Neuronal stem cell (in vitro differentiated cells): ENCODE results near the gene VPS35L.

Experiments
- DNase-seq: peaks from one replicate; pipeline ENCODE4 v3.0.0-alpha.2; 2013; ENCODE audit warnings: low spot score
- H2AFZ ChIP-seq: one replicate; pipeline ENCODE4 v1.6.1; 2013; ENCODE audit warnings: mild to moderate bottlenecking, low read length, inconsistent platforms
- H2AK5ac ChIP-seq: 2 replicates; pipeline ENCODE4 v1.6.1; 2013; ENCODE audit warnings: low read depth, mild to moderate bottlenecking, inconsistent platforms, low read length, moderate library complexity, mixed read lengths
- H2BK120ac ChIP-seq: 2 replicates; pipeline ENCODE4 v1.6.1; 2013; ENCODE audit warnings: low read depth, mild to moderate bottlenecking, inconsistent platforms, low read length, moderate library complexity, mixed read lengths
- H2BK12ac ChIP-seq: one replicate; pipeline ENCODE4 v1.6.1; 2013; ENCODE audit warnings: low read length, inconsistent platforms
- H2BK15ac ChIP-seq: 2 replicates; pipeline ENCODE4 v1.6.1; 2013; ENCODE audit warnings: mild to moderate bottlenecking, low read length, inconsistent platforms, mixed read lengths
- H2BK5ac ChIP-seq: one replicate; pipeline ENCODE4 v1.6.1; 2013; ENCODE audit warnings: inconsistent platforms, mild to moderate bottlenecking, low read length, moderate library complexity
- H3K14ac ChIP-seq: one replicate; pipeline ENCODE4 v1.6.1; 2013; ENCODE audit warnings: low read length, inconsistent platforms
- H3K18ac ChIP-seq: 2 replicates; pipeline ENCODE4 v1.6.1; 2013; ENCODE audit warnings: low read length, inconsistent platforms
- H3K23ac ChIP-seq: 2 replicates; pipeline ENCODE4 v1.6.1; 2013; ENCODE audit warnings: low read depth, mild to moderate bottlenecking, mixed read lengths, low read length, inconsistent platforms; ENCODE audit not compliant: poor library complexity
- H3K27ac ChIP-seq: replicated peaks from 3 replicates; pipeline ENCODE4 v1.5.1; 2013; ENCODE audit warnings: low read length, inconsistent platforms
- H3K27me3 ChIP-seq, 3 experiments: 2 replicates each; pipeline ENCODE4 v1.6.1; 2013; ENCODE audit warnings: low read length in 3 of 3, mild to moderate bottlenecking in 2 of 3, inconsistent platforms in 1 of 3, low read depth in 1 of 3, mixed read lengths in 1 of 3, moderate library complexity in 1 of 3; ENCODE audit not compliant: control insufficient read depth in 3 of 3, insufficient read depth in 3 of 3
- H3K36me3 ChIP-seq, 2 donors: replicated peaks in 1 of 2; 2 replicates each; pipeline ENCODE4 v1.6.1; 2013; ENCODE audit warnings: low read length in 2 of 2; ENCODE audit not compliant: control insufficient read depth in 2 of 2, insufficient read depth in 2 of 2
- H3K4ac ChIP-seq: 2 replicates; pipeline ENCODE4 v1.6.1; 2013; ENCODE audit warnings: inconsistent platforms, mild to moderate bottlenecking, low read length, moderate library complexity
- H3K4me1 ChIP-seq, 2 donors: 1 replicate in 1 of 2; 2 replicates in 1 of 2; pipeline ENCODE4 v1.6.1; 2013; ENCODE audit warnings: low read length in 2 of 2, low read depth in 1 of 2; ENCODE audit not compliant: control insufficient read depth in 2 of 2, insufficient read depth in 1 of 2
- H3K4me2 ChIP-seq: one replicate; pipeline ENCODE4 v1.6.1; 2013; ENCODE audit warnings: mild to moderate bottlenecking, low read length, inconsistent platforms; ENCODE audit not compliant: insufficient read depth, poor library complexity, severe bottlenecking
- H3K4me3 ChIP-seq, 2 donors: 2 replicates each; pipeline ENCODE4 v1.5.1; 2013; ENCODE audit warnings: low read length in 2 of 2, mild to moderate bottlenecking in 2 of 2, inconsistent platforms in 1 of 2, moderate library complexity in 1 of 2
- H3K79me1 ChIP-seq: one replicate; pipeline ENCODE4 v1.6.1; 2013; ENCODE audit warnings: low read depth, mild to moderate bottlenecking, inconsistent platforms, low read length, moderate library complexity
- H3K9ac ChIP-seq: one replicate; pipeline ENCODE4 v1.6.1; 2013; ENCODE audit warnings: mild to moderate bottlenecking, low read depth, low read length, inconsistent platforms; ENCODE audit not compliant: poor library complexity
- H3K9me3 ChIP-seq, 2 donors: replicated peaks in 1 of 2; 2 replicates each; pipeline versions ENCODE3 to v1.6.1; 2013; ENCODE audit warnings: low read length in 2 of 2, mild to moderate bottlenecking in 2 of 2, inconsistent platforms in 1 of 2, low read depth in 1 of 2, mixed read lengths in 1 of 2, moderate library complexity in 1 of 2; ENCODE audit not compliant: control insufficient read depth in 2 of 2, insufficient read depth in 1 of 2
- H4K8ac ChIP-seq: one replicate; pipeline ENCODE4 v1.6.1; 2013; ENCODE audit warnings: low read depth, mild to moderate bottlenecking, inconsistent platforms, low read length, moderate library complexity
- H4K91ac ChIP-seq: one replicate; pipeline ENCODE4 v1.6.1; 2013; ENCODE audit warnings: low read length, low read depth, mild to moderate bottlenecking, inconsistent platforms; ENCODE audit not compliant: poor library complexity
- WGBS, 2 donors: extraction: QIAGEN DNeasy Blood & Tissue Kit; methylation state at CpG; one replicate each; pipeline ENCODE4 v1.1.7; 2013; ENCODE audit warnings: missing lambda C conversion rate in 2 of 2, mixed read lengths in 1 of 2; ENCODE audit not compliant: insufficient read length in 2 of 2, insufficient replicate concordance in 1 of 2; ENCODE audit errors: extremely low coverage in 2 of 2; 5-methylcytosine and 5-hydroxymethylcytosine counted together

Gene VPS35L

DNA sequence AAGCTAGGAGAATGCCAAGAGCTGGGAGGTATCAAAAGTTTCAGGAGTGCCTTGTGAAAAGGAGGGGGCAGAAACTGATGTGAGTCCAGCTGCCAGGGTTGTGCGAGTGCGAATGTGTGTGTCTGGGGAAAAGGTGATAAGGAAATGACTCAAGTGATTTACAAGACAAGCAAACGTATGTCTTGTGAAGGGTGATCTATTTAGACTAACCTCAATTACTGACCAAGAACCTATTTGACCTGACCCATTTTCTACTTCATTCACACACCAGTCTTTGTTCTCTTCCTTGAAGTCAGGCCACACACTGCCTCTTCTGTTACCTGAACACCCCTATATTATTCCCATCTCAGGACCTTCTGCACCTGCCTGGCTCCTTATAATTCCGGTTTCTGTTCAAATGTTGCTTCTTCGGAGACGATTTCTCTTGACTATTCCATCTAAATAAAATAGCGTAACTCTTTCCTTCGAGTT, 34.6 kb upstream of the VPS35L start:
- no peak overlapping the region for H2BK5ac ChIP-seq
- H3K4me2 ChIP-seq, result peak overlapping the region; percentile 60
- WGBS, 2 donors, result no CpG with 5 or more reads among the region's 8 CpGs
- no peak overlapping the region for H2AK5ac ChIP-seq
- H3K4me3 ChIP-seq, result peak overlapping the region; percentile 94 to 95
- no peak overlapping the region for H2BK12ac ChIP-seq
- no peak overlapping the region for H3K4ac ChIP-seq
- H3K23ac ChIP-seq, result no peak overlapping the region
- no peak overlapping the region for H3K9ac ChIP-seq
- no peak overlapping the region for H3K14ac ChIP-seq
- no peaks in the 10 kb centered on the region for H3K27me3 ChIP-seq
- DNase-seq, result no peak
- no peak overlapping the region for H4K91ac ChIP-seq
- H3K9me3 ChIP-seq, result no peaks in the 10 kb centered on the region
- H2AFZ ChIP-seq, result peak overlapping the region; percentile 89
- no peak overlapping the region for H3K18ac ChIP-seq
- H3K27ac ChIP-seq, result no peak overlapping the region
- H3K36me3 ChIP-seq, result peaks cover 3 to 37% of the 10 kb centered on the region in 2 donors
- no peak overlapping the region for H2BK120ac ChIP-seq
- peaks cover 8 to 11% of the 10 kb centered on the region in 2 donors for H3K4me1 ChIP-seq
- H2BK15ac ChIP-seq, result no peak overlapping the region
- H3K79me1 ChIP-seq, result peaks cover 4% of the 10 kb centered on the region
- no peak overlapping the region for H4K8ac ChIP-seq

DNA sequence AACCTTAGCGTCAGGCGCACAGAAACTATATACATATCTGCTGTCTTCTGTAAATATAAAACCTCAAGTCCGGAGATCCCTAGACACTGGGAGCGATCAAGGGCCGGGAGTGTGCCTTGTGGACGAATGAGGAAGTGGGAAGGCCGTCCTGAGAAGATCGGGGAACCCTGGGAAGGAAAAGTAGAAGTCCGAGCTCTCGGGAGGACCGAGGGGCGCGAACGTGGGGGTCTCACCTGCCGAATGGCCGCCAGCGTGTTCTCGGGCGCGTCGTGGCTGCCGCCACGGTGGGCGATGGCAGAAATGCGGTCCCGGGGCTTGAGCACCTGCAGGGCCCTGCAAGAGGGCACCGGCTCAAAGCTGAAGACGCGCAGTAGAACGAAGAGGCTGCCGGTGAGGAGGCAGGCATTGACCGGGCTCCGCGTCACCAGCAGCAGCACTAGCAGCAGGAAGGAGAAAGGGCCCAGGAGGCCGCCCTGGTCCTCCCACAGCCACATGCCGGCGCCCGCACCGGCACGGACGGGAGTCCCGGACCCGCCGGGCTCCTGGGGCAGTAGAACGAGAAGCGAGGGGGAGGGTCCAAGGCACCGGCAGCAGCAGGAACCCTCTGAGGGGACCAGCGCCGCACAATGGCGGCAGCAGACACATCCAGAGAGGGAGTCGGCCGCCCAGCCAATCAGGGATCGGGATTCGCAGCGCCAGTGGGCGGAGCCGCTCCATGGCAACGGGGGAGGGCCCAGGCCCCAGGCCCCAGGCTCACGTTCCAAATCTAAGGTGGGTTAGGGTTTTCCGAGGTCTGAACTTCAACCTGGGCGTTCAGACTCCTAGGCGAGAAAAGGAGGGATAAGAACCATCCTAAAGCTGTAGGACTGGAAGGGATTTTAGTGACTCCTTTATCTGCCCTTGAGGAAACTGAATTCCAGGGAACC, 33.8 kb upstream of the VPS35L start, which contains the start of gene GDE1:
TSS of gene GDE1 (minus strand) at position 628 of the 926 bp plus-strand sequence. CDS start at position 494, 134 bp downstream.
- peak within 1 kb of the TSS; percentile 63 for H3K4me2 ChIP-seq
- peaks cover 4% of the 10 kb centered on the region for H3K79me1 ChIP-seq
- H3K4me1 ChIP-seq, result peaks cover 8 to 12% of the 10 kb centered on the region in 2 donors
- H3K23ac ChIP-seq, result peak within 1 kb of the TSS; percentile 87
- H3K27me3 ChIP-seq, result no peaks in the 10 kb centered on the region
- peak within 1 kb of the TSS; percentile 89 for H2AFZ ChIP-seq
- peaks cover 2 to 32% of the 10 kb centered on the region in 2 donors for H3K36me3 ChIP-seq
- peak; percentile 89 for DNase-seq
- H2BK5ac ChIP-seq, result peak within 1 kb of the TSS; percentile 92
- no peak within 1 kb of the TSS for H4K8ac ChIP-seq
- H3K9me3 ChIP-seq, result no peaks in the 10 kb centered on the region
- peak within 1 kb of the TSS; percentile 94 to 95 for H3K4me3 ChIP-seq
- H2AK5ac ChIP-seq, result no peak within 1 kb of the TSS
- peak within 1 kb of the TSS; percentile 97 for H3K18ac ChIP-seq
- H3K14ac ChIP-seq, result no peak within 1 kb of the TSS
- H4K91ac ChIP-seq, result no peak within 1 kb of the TSS
- no CpG with 5 or more reads among the region's 62 CpGs for WGBS, 2 donors
- H2BK12ac ChIP-seq, result no peak within 1 kb of the TSS
- H3K27ac ChIP-seq, result peak within 1 kb of the TSS; percentile 60
- no peak within 1 kb of the TSS for H2BK120ac ChIP-seq
- peak within 1 kb of the TSS; percentile 90 for H3K9ac ChIP-seq
- no peak within 1 kb of the TSS for H3K4ac ChIP-seq
- H2BK15ac ChIP-seq, result peak within 1 kb of the TSS; percentile 15

DNA sequence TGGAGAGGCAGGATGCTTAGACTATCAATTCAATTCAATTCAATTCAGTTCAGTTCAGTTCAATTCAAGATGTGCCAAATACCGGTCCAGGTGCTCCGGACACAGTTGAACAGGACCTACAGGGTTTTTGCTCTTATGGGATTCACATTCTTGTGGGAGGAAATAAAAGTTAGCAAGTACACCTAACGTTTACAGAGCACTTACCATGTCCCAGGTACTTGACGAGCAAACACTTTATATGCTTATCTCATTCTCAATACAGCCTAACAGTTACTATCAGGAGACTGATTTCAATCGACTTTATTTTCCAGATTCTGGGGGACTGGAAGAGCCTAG, 33.1 kb upstream of the VPS35L start:
- no peak overlapping the region for H2AK5ac ChIP-seq
- H2BK5ac ChIP-seq, result no peak overlapping the region
- no peaks in the 10 kb centered on the region for H3K9me3 ChIP-seq
- H2BK120ac ChIP-seq, result no peak overlapping the region
- peak overlapping the region in 1 of 2 donors; percentile 94 for H3K4me3 ChIP-seq
- peak overlapping the region; percentile 63 for H3K4me2 ChIP-seq
- no peak overlapping the region for H3K4ac ChIP-seq
- WGBS, 2 donors, result no CpG with 5 or more reads among the region's 5 CpGs
- no peak overlapping the region for H3K27ac ChIP-seq
- no peak overlapping the region for H4K8ac ChIP-seq
- peaks cover 0 to 27% of the 10 kb centered on the region in 2 donors for H3K36me3 ChIP-seq
- H2AFZ ChIP-seq, result peak overlapping the region; percentile 89
- H3K27me3 ChIP-seq, result no peaks in the 10 kb centered on the region
- H3K9ac ChIP-seq, result no peak overlapping the region
- no peak overlapping the region for H2BK12ac ChIP-seq
- H2BK15ac ChIP-seq, result no peak overlapping the region
- H3K4me1 ChIP-seq, result peaks cover 8 to 12% of the 10 kb centered on the region in 2 donors
- no peak overlapping the region for H4K91ac ChIP-seq
- H3K14ac ChIP-seq, result no peak overlapping the region
- H3K23ac ChIP-seq, result no peak overlapping the region
- H3K79me1 ChIP-seq, result peaks cover 4% of the 10 kb centered on the region
- peak; percentile 4 for DNase-seq
- no peak overlapping the region for H3K18ac ChIP-seq

DNA sequence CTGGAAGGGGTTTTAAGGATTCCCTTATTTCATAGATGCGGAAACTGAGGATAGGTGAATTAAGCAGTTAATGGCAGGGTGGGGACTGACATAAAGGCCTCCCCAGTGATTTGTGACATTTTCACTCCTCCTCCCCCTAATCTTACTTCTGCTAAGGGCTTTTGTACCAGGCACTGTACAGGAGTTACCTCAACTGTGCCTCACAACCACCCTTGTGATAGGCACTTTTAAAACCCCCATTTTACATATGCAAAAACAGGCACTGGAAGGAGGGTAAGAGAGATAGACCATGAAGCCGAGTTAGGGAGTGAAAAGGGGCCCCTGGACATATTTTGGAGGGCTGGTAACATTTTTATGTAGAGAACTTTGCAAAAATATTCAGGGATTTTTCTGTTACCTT, 32.7 kb upstream of the VPS35L start:
- Histone ChIP-seq H3K4me3 (no peak overlapping the region), H4K8ac (no peak overlapping the region), H3K27me3 (no peaks in the 10 kb centered on the region), H2BK120ac (no peak overlapping the region), H3K36me3 (peaks cover 0 to 27% of the 10 kb centered on the region in 2 donors), H3K4me2 (no peak overlapping the region), H3K18ac (no peak overlapping the region), H3K79me1 (peaks cover 4% of the 10 kb centered on the region), H3K9me3 (no peaks in the 10 kb centered on the region), H4K91ac (no peak overlapping the region), H3K4ac (no peak overlapping the region), H3K23ac (no peak overlapping the region), H3K4me1 (peaks cover 8 to 12% of the 10 kb centered on the region in 2 donors), H2AFZ (peak overlapping the region; percentile 89), H3K14ac (no peak overlapping the region), H3K9ac (no peak overlapping the region), H2BK12ac (no peak overlapping the region), H2AK5ac (no peak overlapping the region), H3K27ac (no peak overlapping the region), H2BK15ac (no peak overlapping the region), H2BK5ac (no peak overlapping the region)
- DNase-seq, result no peak
- no CpG with 5 or more reads among the region's 2 CpGs for WGBS, 2 donors
